SU-DHL-6 (cell line): ENCODE results near the gene TRIP4.

Experiments
- EZH2phosphoT487 ChIP-seq: fragments of 200-600 bp; sonication (generic), shearing (Covaris generic); conservative IDR thresholded peaks from 2 replicates; pipeline ENCODE4 v1.6.1; 2018; ENCODE audit warnings: mild to moderate bottlenecking, antibody characterized with exemption, low read length, moderate library complexity, mixed read lengths
- TF ChIP-seq, protein P1 (sequence below): fragments of 200-600 bp; sonication (generic); IDR thresholded peaks from one replicate; pipeline ENCODE4 v1.5.1; 2017; ENCODE audit warnings: antibody characterized with exemption, mild to moderate bottlenecking, low read length, moderate library complexity; ENCODE audit not compliant: insufficient read depth, poor library complexity, severe bottlenecking

DNA sequence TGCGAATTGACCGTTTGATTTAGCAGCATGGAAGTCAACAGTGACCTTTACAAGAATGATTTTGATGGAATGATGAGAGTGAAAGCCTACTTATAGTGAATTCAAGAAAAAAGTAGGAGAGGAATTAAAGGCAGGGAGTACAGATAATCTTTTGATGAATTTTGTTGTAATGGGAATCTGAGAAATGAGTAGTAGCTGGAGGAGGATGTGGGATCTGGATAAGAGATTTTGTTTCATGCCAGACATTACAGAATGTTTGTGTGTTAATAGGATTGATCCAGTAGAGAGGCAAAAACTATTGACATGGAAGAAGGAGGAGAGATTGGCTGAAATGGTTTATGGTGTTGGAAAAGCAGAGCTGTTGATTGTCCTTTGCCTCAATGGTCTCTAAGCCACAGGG is 55.4 kb downstream of the TRIP4 start:
- TF ChIP-seq, protein P1, sequence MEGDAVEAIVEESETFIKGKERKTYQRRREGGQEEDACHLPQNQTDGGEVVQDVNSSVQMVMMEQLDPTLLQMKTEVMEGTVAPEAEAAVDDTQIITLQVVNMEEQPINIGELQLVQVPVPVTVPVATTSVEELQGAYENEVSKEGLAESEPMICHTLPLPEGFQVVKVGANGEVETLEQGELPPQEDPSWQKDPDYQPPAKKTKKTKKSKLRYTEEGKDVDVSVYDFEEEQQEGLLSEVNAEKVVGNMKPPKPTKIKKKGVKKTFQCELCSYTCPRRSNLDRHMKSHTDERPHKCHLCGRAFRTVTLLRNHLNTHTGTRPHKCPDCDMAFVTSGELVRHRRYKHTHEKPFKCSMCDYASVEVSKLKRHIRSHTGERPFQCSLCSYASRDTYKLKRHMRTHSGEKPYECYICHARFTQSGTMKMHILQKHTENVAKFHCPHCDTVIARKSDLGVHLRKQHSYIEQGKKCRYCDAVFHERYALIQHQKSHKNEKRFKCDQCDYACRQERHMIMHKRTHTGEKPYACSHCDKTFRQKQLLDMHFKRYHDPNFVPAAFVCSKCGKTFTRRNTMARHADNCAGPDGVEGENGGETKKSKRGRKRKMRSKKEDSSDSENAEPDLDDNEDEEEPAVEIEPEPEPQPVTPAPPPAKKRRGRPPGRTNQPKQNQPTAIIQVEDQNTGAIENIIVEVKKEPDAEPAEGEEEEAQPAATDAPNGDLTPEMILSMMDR, result no peak
- TF ChIP-seq EZH2phosphoT487, result no peak
